Measurements from ENCODE around the gene ANTXRL.
A peak's percentile ranks its signal among the peaks of the same experiment; 100 is the strongest.
"Not testable (repeated sequence)": the region's sequence is repeated elsewhere in the genome, so short reads cannot be mapped to it uniquely, and the experiment has no call there.

Gene ANTXRL

DNA sequence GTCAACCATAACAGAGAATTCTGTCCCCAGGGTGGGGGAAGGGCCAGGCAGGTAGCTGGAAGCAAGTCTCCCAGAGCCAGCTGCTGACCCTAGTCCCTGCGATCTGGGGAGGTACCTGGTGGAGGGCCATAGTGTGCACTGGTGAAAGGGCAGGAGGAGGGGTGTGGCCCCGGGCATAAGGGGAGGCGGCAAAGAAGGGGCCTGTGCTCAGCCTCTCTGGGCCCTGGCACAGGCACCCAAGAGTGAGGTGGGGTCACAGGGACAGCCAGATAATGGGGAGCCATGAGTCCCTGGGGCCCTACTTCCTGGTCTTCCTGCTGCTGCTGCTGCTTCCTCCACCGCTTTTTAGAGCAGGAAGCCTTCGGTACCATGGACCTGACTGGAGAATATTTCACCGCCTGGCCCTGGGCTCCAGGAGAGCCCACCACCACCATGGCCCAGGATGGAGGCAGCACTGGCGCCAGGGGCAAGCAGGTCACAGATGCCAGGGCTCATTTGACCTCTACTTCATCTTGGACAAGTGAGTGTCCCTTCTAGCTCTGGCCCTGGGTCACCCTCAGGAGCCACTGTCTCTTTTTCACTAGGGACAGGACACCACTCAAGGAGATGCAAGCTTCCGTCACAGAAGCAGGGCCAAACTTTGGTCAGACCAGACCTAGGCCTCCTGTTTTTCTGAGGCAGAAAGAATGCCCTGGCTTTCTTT, at the start of gene ANTXRL:
Gene ANTXRL (plus strand): TSS at position 7 of the 703 bp plus-strand sequence. CDS start 266 bp downstream, at position 273.
- no peak for ATAC-seq

GRCh38 chr10:46237815-46238510, 48.8 kb upstream of the ANTXRL start:
- ATAC-seq = no peak

GRCh38 chr10:46239247-46239646, 47.5 kb upstream of the ANTXRL start:
- peak; percentile 41 to 59 for ATAC-seq

- ATAC-seq = no peak
Measured at GRCh38 chr10:46239993-46240683, 46.7 kb upstream of the ANTXRL start.

GRCh38 chr10:46240684-46241565, 45.9 kb upstream of the ANTXRL start:
- no peak for ATAC-seq

- no peak for ATAC-seq
Measured at GRCh38 chr10:46245381-46245900, 41.4 kb upstream of the ANTXRL start.

DNA sequence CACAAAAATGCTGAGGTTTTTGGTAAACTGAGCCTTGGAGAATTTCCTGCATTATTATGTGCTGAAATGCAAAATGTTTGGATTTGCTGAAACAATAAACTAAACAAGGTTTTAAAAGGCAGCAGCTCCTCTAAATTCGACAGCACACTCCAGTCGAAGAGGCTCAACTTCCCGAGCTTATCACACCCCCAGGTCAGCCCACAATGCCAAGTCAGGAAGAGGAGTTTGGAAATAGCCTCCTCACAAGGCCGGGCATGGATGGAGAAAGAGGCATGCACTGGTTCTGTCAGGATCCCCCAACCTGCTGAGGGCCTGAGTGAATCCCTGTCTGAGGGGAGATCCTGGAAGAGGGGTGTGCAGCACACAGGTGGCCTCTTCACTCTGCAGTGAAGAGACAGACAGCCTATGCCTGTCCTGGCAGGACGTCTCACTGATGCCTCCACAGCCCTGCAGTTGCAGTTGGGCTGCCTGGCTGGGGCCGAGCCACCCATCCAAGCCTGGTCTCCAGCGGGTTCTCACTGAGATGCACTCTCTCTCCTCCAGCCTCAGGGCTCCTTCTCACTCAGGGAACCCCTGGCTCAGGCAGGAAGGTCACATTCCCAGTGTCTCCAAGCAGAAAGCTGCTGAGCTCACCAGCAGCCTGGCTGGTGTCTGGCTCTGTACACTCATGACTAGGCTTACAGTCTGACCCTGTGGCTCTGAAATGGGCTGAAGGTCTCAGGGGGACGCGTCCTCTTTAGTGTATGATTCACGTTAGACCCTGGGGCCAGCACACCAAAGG, 40.2 kb upstream of the ANTXRL start:
- not testable (repeated sequence) for ATAC-seq

GRCh38 chr10:46247181-46247475, 39.7 kb upstream of the ANTXRL start:
- ATAC-seq = no peak

- ATAC-seq = no peak
Measured at GRCh38 chr10:46247808-46248569, 38.8 kb upstream of the ANTXRL start.

DNA sequence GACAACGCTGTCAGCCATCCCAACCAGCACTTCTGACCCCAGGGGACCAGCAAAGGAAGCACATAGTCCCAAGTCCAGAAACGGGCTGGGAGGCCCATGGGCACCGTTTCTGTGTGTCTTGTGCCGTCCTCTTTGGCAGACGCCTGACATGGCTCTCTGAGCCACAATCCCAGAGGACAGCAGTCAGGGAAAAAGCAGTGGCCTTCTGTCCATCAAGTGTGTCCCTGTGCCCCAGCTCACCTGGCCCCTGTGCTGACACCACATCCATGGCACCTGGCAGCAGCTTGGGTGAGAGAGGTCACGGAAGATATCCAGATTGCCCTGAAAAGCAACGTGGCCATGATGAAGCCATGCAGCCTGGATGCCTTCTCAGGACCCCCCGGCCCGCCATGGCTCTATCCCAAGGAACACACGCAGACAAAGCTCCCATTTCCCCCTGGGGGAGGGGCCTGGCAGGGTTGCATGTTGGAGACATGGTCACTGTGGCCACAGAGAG, 38.1 kb upstream of the ANTXRL start:
- ATAC-seq = no peak

GRCh38 chr10:46249617-46250344, 37.0 kb upstream of the ANTXRL start:
- not testable (repeated sequence) for ATAC-seq

DNA sequence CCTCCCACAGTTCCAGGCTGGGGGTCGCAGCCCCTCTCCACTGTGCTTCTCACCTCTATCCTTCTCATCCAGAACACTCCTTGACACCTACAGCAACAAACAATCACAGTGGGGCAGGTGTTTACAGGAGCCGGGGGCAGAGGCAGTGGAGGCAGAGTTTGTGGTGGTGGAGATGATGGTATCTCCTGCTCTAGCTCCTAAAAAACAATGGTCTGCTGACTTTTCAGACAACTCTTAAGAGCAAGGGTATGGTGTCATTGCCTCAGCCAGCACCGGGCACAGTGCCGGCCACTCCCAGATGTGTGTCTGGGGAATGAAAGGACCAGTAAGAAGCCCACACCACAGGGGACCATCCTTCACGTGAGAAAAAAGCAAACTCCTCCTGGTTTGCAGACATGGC, 36.3 kb upstream of the ANTXRL start:
- ATAC-seq = no peak

GRCh38 chr10:46250898-46251856, 35.6 kb upstream of the ANTXRL start:
- ATAC-seq = no peak

- no peak for ATAC-seq
Measured at GRCh38 chr10:46251857-46252847, 34.6 kb upstream of the ANTXRL start.

DNA sequence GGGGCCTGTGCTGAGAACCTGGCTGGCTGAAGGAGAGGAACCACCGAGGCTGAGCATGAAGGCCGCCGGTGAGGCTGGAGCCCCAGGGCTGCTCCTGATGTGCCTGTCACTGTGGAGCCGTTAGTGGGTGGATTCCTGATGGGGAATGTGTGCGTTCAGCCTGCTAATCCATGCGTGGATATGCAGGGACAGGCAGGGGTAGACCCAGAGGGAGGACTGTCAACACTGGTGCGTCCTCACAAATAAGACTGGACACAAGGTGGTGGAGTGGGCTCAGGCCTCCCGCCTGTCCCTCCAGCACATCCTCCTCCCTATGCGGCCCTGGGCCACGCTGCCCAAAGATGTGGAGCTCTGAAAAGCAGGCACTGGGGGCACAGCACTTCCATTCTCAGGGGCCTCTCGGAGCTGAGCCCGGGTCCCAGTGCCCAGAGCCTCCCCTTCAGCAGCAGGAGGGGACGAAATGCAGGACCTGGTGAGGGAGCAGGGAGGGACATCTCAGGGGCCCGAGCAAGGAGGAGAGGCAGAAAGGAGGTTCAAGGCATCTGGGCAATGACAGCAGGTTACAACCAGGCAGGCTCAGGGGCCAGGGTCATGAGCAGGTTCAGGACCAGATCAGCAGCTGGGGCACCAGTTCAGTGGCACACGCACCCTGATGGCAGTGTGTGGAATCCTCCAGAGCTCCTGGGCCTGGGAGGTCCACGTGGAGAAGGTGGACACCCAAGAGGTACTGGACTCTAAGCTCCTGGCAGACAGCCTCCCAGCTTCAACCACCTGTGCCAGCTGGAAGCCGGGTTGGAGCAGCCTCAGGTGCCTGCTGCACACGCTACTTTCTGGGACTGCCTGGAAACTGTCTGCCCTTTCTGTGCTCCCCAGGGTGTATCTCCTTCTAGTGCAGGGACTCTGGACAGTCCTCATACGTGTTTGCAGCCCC, 33.5 kb upstream of the ANTXRL start:
- ATAC-seq = no peak

DNA sequence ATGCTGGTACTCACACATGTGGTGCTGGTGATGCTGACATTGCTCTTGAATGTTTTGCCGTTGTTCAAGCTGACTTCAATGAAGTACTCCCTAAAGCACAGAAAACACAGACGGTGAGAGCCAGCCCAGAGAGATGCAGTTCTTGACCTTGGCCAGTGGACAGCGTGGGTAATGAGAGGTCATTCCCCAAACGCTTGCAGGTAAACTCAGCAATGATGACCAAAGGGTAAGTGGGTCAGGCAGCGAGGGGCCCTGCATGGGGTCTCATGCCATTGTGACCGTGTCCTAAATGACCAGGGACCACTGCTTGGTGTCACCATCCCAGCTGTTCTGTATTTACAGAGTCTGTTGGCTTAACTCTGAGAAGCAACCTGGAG, 32.8 kb upstream of the ANTXRL start:
- ATAC-seq = no peak

DNA sequence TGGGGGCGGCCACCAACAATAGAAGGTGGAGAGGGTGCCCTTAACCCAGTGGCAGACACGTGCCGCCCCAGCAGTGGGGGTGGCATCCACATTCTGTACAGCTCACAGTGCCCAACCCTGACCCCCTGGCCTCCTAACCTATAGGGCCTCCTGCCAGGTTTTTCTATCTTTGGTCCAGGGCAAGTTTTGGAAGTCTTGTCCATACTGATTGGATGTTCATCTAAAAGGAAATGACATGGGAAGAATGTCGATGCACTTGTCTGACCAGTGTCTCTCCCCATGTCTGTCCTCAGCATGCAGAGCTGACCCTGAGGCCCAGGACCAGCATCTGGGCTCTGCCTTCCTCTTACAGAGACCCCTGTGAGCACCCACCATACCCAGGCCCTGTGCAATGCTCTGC, 32.3 kb upstream of the ANTXRL start:
- ATAC-seq = no peak

Measured in activated CD4-positive, CD25-positive, alpha-beta regulatory T cell treated with anti-CD3 and anti-CD28 coated beads, Interleukin-2, amount 50 U/mL, for 24 hours (primary cell).